H9 (cell line): ENCODE data around the gene DESI2. TPM values are rescaled to one million over a fixed set of nuclear protein-coding genes. Genes with fewer than 3 reads are reported as not detected.
"Not testable (repeated sequence)": the region's sequence is repeated elsewhere in the genome, so short reads cannot be mapped to it uniquely, and the experiment has no call there.

Experiments used
- DNase-seq: peaks from one replicate; pipeline ENCODE4 v3.0.0-alpha.2; 2017
- H2AFZ ChIP-seq: one replicate; pipeline ENCODE4 v1.6.1; 2013; ENCODE audit warnings: mild to moderate bottlenecking, low read length, control low read depth, moderate library complexity
- H2AK5ac ChIP-seq: 2 replicates; pipeline ENCODE4 v1.6.1; 2013; ENCODE audit warnings: low read length, control low read depth, mixed read lengths; ENCODE audit not compliant: insufficient read length
- H2BK120ac ChIP-seq: one replicate; pipeline ENCODE4 v1.6.1; 2013; ENCODE audit warnings: low read depth, mild to moderate bottlenecking, low read length, control low read depth, inconsistent platforms; ENCODE audit not compliant: poor library complexity, severe bottlenecking
- H2BK12ac ChIP-seq: 2 replicates; pipeline ENCODE4 v1.6.1; 2013; ENCODE audit warnings: low read length, control low read depth, mixed read lengths, low read depth; ENCODE audit not compliant: insufficient read length
- H2BK15ac ChIP-seq: 2 replicates; pipeline ENCODE4 v1.6.1; 2013; ENCODE audit warnings: low read depth, low read length, control low read depth
- H2BK20ac ChIP-seq: one replicate; pipeline ENCODE4 v1.6.1; 2013; ENCODE audit warnings: low read depth, mild to moderate bottlenecking, low read length, control low read depth, inconsistent platforms; ENCODE audit not compliant: poor library complexity, severe bottlenecking
- H2BK5ac ChIP-seq: 2 replicates; pipeline ENCODE4 v1.6.1; 2013; ENCODE audit warnings: low read length, control low read depth, mixed read lengths; ENCODE audit not compliant: insufficient read length
- H3K14ac ChIP-seq: 2 replicates; pipeline ENCODE4 v1.6.1; 2013; ENCODE audit warnings: low read length, control low read depth; ENCODE audit not compliant: insufficient read depth
- H3K18ac ChIP-seq: 2 replicates; pipeline ENCODE4 v1.6.1; 2013; ENCODE audit warnings: low read depth, mild to moderate bottlenecking, mixed read lengths, low read length, control low read depth; ENCODE audit not compliant: insufficient read length
- H3K23ac ChIP-seq: 2 replicates; pipeline ENCODE4 v1.6.1; 2013; ENCODE audit warnings: low read length, control low read depth, mixed read lengths, low read depth; ENCODE audit not compliant: insufficient read length
- H3K23me2 ChIP-seq: 2 replicates; pipeline ENCODE4 v1.6.1; 2013; ENCODE audit warnings: low read depth, mild to moderate bottlenecking, mixed read lengths, low read length, control low read depth; ENCODE audit not compliant: insufficient read length, poor library complexity, severe bottlenecking
- H3K27ac ChIP-seq: 2 replicates; pipeline ENCODE4 v1.5.1; 2013; ENCODE audit warnings: low read length, control low read depth, mixed read lengths, low read depth; ENCODE audit not compliant: insufficient read length
- H3K27me3 ChIP-seq: 2 replicates; pipeline ENCODE4 v1.6.1; 2013; ENCODE audit warnings: low read length, control low read depth, inconsistent platforms; ENCODE audit not compliant: insufficient read depth
- H3K4ac ChIP-seq: 2 replicates; pipeline ENCODE4 v1.6.1; 2013; ENCODE audit warnings: low read depth, mild to moderate bottlenecking, control low read depth, inconsistent platforms, low read length, moderate library complexity
- H3K4me1 ChIP-seq: 2 replicates; pipeline ENCODE4 v1.6.1; 2013; ENCODE audit warnings: low read length, control low read depth, inconsistent platforms; ENCODE audit not compliant: insufficient read depth
- H3K4me2 ChIP-seq: 2 replicates; pipeline ENCODE4 v1.6.1; 2013; ENCODE audit warnings: low read length, control low read depth, mixed read lengths; ENCODE audit not compliant: insufficient read length, insufficient read depth
- H3K56ac ChIP-seq: 2 replicates; pipeline ENCODE4 v1.6.1; 2013; ENCODE audit warnings: low read depth, mild to moderate bottlenecking, mixed read lengths, low read length, control low read depth; ENCODE audit not compliant: insufficient read length
- H3K79me1 ChIP-seq: 2 replicates; pipeline ENCODE4 v1.6.1; 2013; ENCODE audit warnings: low read depth, mild to moderate bottlenecking, moderate library complexity, low read length, control low read depth, inconsistent platforms; ENCODE audit not compliant: insufficient read depth, poor library complexity, severe bottlenecking
- H3K79me2 ChIP-seq: 2 replicates; pipeline ENCODE4 v1.6.1; 2013; ENCODE audit warnings: low read length, control low read depth, inconsistent platforms; ENCODE audit not compliant: insufficient read depth
- H3K9ac ChIP-seq: 2 replicates; pipeline ENCODE4 v1.6.1; 2013; ENCODE audit warnings: low read length, control low read depth, mixed read lengths; ENCODE audit not compliant: insufficient read length; ENCODE audit errors: extremely low read depth
- H3K9me3 ChIP-seq: one replicate; pipeline ENCODE4 v1.6.1; 2013; ENCODE audit warnings: low read depth, low read length, inconsistent platforms; ENCODE audit not compliant: control insufficient read depth
- H3T11ph ChIP-seq: one replicate; pipeline ENCODE4 v1.6.1; 2013; ENCODE audit warnings: mild to moderate bottlenecking, low read length, control low read depth, inconsistent platforms
- H4K20me1 ChIP-seq: one replicate; pipeline ENCODE4 v1.6.1; 2013; ENCODE audit not compliant: control insufficient read depth, insufficient read length, insufficient read depth
- H4K5ac ChIP-seq: 2 replicates; pipeline ENCODE4 v1.6.1; 2013; ENCODE audit warnings: low read depth, mild to moderate bottlenecking, mixed read lengths, low read length, control low read depth; ENCODE audit not compliant: insufficient read length
- H4K8ac ChIP-seq: replicated peaks from 2 replicates; pipeline ENCODE4 v1.6.1; 2013; ENCODE audit warnings: low read length, control low read depth, mixed read lengths, low read depth; ENCODE audit not compliant: insufficient read length
- H4K91ac ChIP-seq: 2 replicates; pipeline ENCODE4 v1.6.1; 2013; ENCODE audit warnings: low read depth, mild to moderate bottlenecking, moderate library complexity, mixed read lengths, low read length, control low read depth; ENCODE audit not compliant: insufficient read length
- H3K27ac Mint-ChIP-seq, 3 experiments: 2 replicates in 2 of 3; 3 replicates in 1 of 3; pipeline ENCODE4 v1.8.0; 2020 to 2021; ENCODE audit warnings: mixed read lengths in 3 of 3, mild to moderate bottlenecking in 1 of 3, moderate library complexity in 1 of 3
- H3K27me3 Mint-ChIP-seq: 2 replicates; pipeline ENCODE4 v1.8.0; 2021; ENCODE audit warnings: low read depth, mild to moderate bottlenecking, moderate library complexity, mixed read lengths
- H3K36me3 Mint-ChIP-seq, 3 experiments: 2 replicates in 2 of 3; 3 replicates in 1 of 3; pipeline ENCODE4 v1.8.0; 2020 to 2021; ENCODE audit warnings: low read depth in 3 of 3, mixed read lengths in 3 of 3; ENCODE audit not compliant: insufficient read depth in 1 of 3
- H3K4me1 Mint-ChIP-seq, 2 experiments: 2 replicates each; pipeline ENCODE4 v1.8.0; 2020; ENCODE audit warnings: mixed read lengths in 2 of 2
- H3K4me3 Mint-ChIP-seq, 2 experiments: 2 replicates in 1 of 2; 3 replicates in 1 of 2; pipeline ENCODE4 v1.8.0; 2020 to 2021; ENCODE audit warnings: mild to moderate bottlenecking in 2 of 2, mixed read lengths in 2 of 2, moderate library complexity in 1 of 2
- H3K9me3 Mint-ChIP-seq, 2 experiments: 2 replicates in 1 of 2; 3 replicates in 1 of 2; pipeline ENCODE4 v1.8.0; 2020; ENCODE audit warnings: mild to moderate bottlenecking in 2 of 2, mixed read lengths in 2 of 2, moderate library complexity in 1 of 2
- WGBS: extraction: QIAGEN DNeasy Blood & Tissue Kit; methylation state at CpG from one replicate; pipeline ENCODE4 v1.1.7; 2013; ENCODE audit warnings: missing lambda C conversion rate, low lambda C conversion rate, mixed read lengths; ENCODE audit not compliant: insufficient read length; ENCODE audit errors: extremely low coverage; 5-methylcytosine and 5-hydroxymethylcytosine counted together
- total RNA-seq: library from RNA; stranded (reverse); gene quantifications from 2 replicates; pipeline ENCODE4 v1.2.1, GENCODE V29; 2021

Gene DESI2
- total RNA-seq, 1 experiment from 2014 or later, result 89.9 TPM

- H4K5ac ChIP-seq, H2AFZ ChIP-seq, H2AK5ac ChIP-seq, H3K4me3 Mint-ChIP-seq, H3K23me2 ChIP-seq, H3K27me3 Mint-ChIP-seq, H3K27ac Mint-ChIP-seq, H3K4me2 ChIP-seq, DNase-seq, H2BK120ac ChIP-seq, H3K27ac ChIP-seq, H2BK15ac ChIP-seq, H3K14ac ChIP-seq, H2BK5ac ChIP-seq, H4K91ac ChIP-seq, H3K9me3 ChIP-seq, H3T11ph ChIP-seq, H4K8ac ChIP-seq, H2BK20ac ChIP-seq, H3K27me3 ChIP-seq, H4K20me1 ChIP-seq, H3K9me3 Mint-ChIP-seq, H3K18ac ChIP-seq, H3K79me2 ChIP-seq, H3K23ac ChIP-seq, H3K4me1 ChIP-seq, H3K79me1 ChIP-seq, H3K9ac ChIP-seq, H2BK12ac ChIP-seq, H3K56ac ChIP-seq, H3K4ac ChIP-seq: not testable (repeated sequence)
- WGBS, result no CpG with 5 or more reads among the region's 20 CpGs
- Mint-ChIP-seq H3K4me1 (peaks cover 17 to 19% of the 10 kb centered on the region in 2 experiments), H3K36me3 (peaks cover 2 to 20% (median 4%) of the 10 kb centered on the region in 3 experiments; a peak in 4 of 7 replicates)
Measured at GRCh38 chr1:244740027-244740617, 87.2 kb downstream of the DESI2 start.
